GM12878 (cell line): ENCODE measurements around the gene NRXN3. TPM values are rescaled to one million over a fixed set of nuclear protein-coding genes. Genes with fewer than 3 reads are reported as not detected.

Source experiments
- ATAC-seq: fragments of 200-7000 bp; cut with Tn5 transposase; 3 replicates; pipeline ENCODE4 v1.9.1; 2020; ENCODE audit warnings: mild to moderate bottlenecking, moderate library complexity
- BruUV-seq: library from RNA; stranded (reverse); fragments of 400-500 nt; replicated peaks from 2 replicates; lab custom pipeline; 2021; lab: Mats Ljungman, UMichigan
- CTCF ChIA-PET: fragments of 300-600 bp; sonication (Branson Sonifier 250); formaldehyde crosslinking; extraction: SDS; loops from one replicate; lab custom pipeline; 2021; ENCODE audit warnings: inconsistent platforms; lab: Yijun Ruan, JAX
- POLR2A ChIA-PET: fragments of 350-600 bp; formaldehyde crosslinking; extraction: SDS; loops from one replicate; lab custom pipeline; 2021; ENCODE audit warnings: inconsistent platforms; lab: Charles Lee
- RAD21 ChIA-PET: fragments of 300-600 bp; sonication (Branson Sonifier 250); formaldehyde crosslinking; loops from one replicate; lab custom pipeline; 2023; ENCODE audit warnings: antibody characterized with exemption; ENCODE audit not compliant: unreplicated experiment; lab: Charles Lee
- SMC1A ChIA-PET: fragments of 300-600 bp; sonication (Branson Sonifier 250); formaldehyde crosslinking; loops from one replicate; lab custom pipeline; 2023; ENCODE audit not compliant: unreplicated experiment, uncharacterized antibody; lab: Charles Lee
- DNase-seq: peaks from one replicate; pipeline ENCODE4 v3.0.0-alpha.2; 2011; ENCODE audit warnings: low read depth, low spot score
- FAIRE-seq: peaks from 3 replicates; lab custom pipeline; 2011; peaks lifted over from hg19 to GRCh38; lab: Jason Lieb, UNC
- H2AFZ ChIP-seq: 2 replicates; pipeline ENCODE4 v1.6.0; 2011; ENCODE audit warnings: low read depth, low read length, control low read depth; ENCODE audit not compliant: control insufficient read depth
- H3K27ac ChIP-seq: 2 replicates; pipeline ENCODE4 v1.5.1; 2011; ENCODE audit warnings: control low read depth; ENCODE audit not compliant: control insufficient read depth, insufficient read depth
- H3K27me3 ChIP-seq, 2 experiments: replicated peaks in 1 of 2; 2 replicates each; pipeline versions ENCODE4 v1.6.0 to v1.6.1; 2011; ENCODE audit warnings: low read length in 1 of 2; ENCODE audit not compliant: control insufficient read depth in 2 of 2, insufficient read depth in 2 of 2
- H3K36me3 ChIP-seq, 2 experiments: 2 replicates each; pipeline ENCODE4 v1.5.1; 2011; ENCODE audit warnings: low read length in 1 of 2; ENCODE audit not compliant: control insufficient read depth in 2 of 2, insufficient read depth in 2 of 2
- H3K4me1 ChIP-seq: 2 replicates; pipeline ENCODE4 v1.6.1; 2011; ENCODE audit warnings: mild to moderate bottlenecking, low read length, moderate library complexity, mixed read lengths; ENCODE audit not compliant: control insufficient read depth, insufficient read depth
- H3K4me2 ChIP-seq: 2 replicates; pipeline ENCODE4 v1.6.0; 2011; ENCODE audit warnings: control low read depth; ENCODE audit not compliant: control insufficient read depth, insufficient read depth
- H3K4me3 ChIP-seq: fragments of 200-600 bp; sonication (generic); 2 replicates; pipeline ENCODE4 v1.5.1; 2016
- H3K79me2 ChIP-seq: 2 replicates; pipeline ENCODE4 v1.6.0; 2011; ENCODE audit warnings: low read length; ENCODE audit not compliant: control insufficient read depth, insufficient read depth
- H3K9ac ChIP-seq: 2 replicates; pipeline ENCODE4 v1.8.0; 2011; ENCODE audit warnings: low read length, control low read depth, mixed read lengths; ENCODE audit not compliant: control insufficient read depth, insufficient read depth
- H3K9me3 ChIP-seq: replicated peaks from 3 replicates; pipeline ENCODE4 v1.5.1; 2011; ENCODE audit warnings: mild to moderate bottlenecking, low read length; ENCODE audit not compliant: control insufficient read depth, insufficient read depth
- H4K20me1 ChIP-seq: 2 replicates; pipeline ENCODE4 v1.6.0; 2011; ENCODE audit not compliant: control insufficient read depth, insufficient read depth
- ASH2L ChIP-seq: fragments of 300-600, 200-600 bp; sonication (generic); IDR thresholded peaks from 2 replicates; pipeline ENCODE4 v1.6.1; 2017; ENCODE audit warnings: low read depth, mild to moderate bottlenecking, borderline replicate concordance
- ATF3 ChIP-seq: IDR thresholded peaks from 2 replicates; pipeline ENCODE4 v1.6.1; 2011; ENCODE audit warnings: low read depth, mild to moderate bottlenecking, low read length, moderate library complexity, borderline replicate concordance; ENCODE audit errors: extremely low read depth
- BHLHE40 ChIP-seq, 2 experiments: fragments of 450-650 bp in 1 of 2; IDR thresholded peaks; 2 replicates each; pipeline ENCODE4 v1.6.1; 2011 to 2017; ENCODE audit warnings: low read depth in 2 of 2, borderline replicate concordance in 1 of 2, improper control_type of control experiment in 1 of 2, low read length in 1 of 2, mild to moderate bottlenecking in 1 of 2
- CBX3 ChIP-seq: fragments of 200-600 bp; sonication (generic); IDR thresholded peaks from 2 replicates; pipeline ENCODE4 v1.6.1; 2016; ENCODE audit warnings: low read depth, borderline replicate concordance
- CHD4 ChIP-seq: fragments of 200-600 bp; sonication (generic); IDR thresholded peaks from 2 replicates; pipeline ENCODE4 v1.6.1; 2016; ENCODE audit warnings: mild to moderate bottlenecking
- JUND ChIP-seq: IDR thresholded peaks from 2 replicates; pipeline ENCODE4 v1.6.1; 2012; ENCODE audit warnings: low read depth, mild to moderate bottlenecking, low read length, improper control_type of control experiment, moderate library complexity
- MXI1 ChIP-seq: fragments of 150-350 bp; IDR thresholded peaks from 2 replicates; pipeline ENCODE4 v1.6.1; 2011; ENCODE audit warnings: low read depth, mild to moderate bottlenecking, inconsistent platforms, low read length, improper control_type of control experiment
- PAX5 ChIP-seq: IDR thresholded peaks from 2 replicates; pipeline ENCODE4 v1.6.1; 2011; ENCODE audit warnings: low read depth, low read length, borderline replicate concordance
- TBL1XR1 ChIP-seq: IDR thresholded peaks from 2 replicates; pipeline ENCODE4 v1.6.1; 2012; ENCODE audit warnings: low read depth, low read length, improper control_type of control experiment
- TCF12 ChIP-seq: IDR thresholded peaks from 2 replicates; pipeline ENCODE4 v1.6.1; 2011; ENCODE audit warnings: low read depth, mild to moderate bottlenecking, low read length
- USF1 ChIP-seq: IDR thresholded peaks from 2 replicates; pipeline ENCODE4 v1.6.1; 2011; ENCODE audit warnings: borderline replicate concordance, low read depth, mild to moderate bottlenecking, moderate library complexity, mixed read lengths, low read length; ENCODE audit not compliant: insufficient read depth; ENCODE audit errors: extremely low read length
- WGBS: methylation state at CpG from one replicate; pipeline ENCODE4 v1.1.6; 2016; ENCODE audit warnings: low lambda C conversion rate; ENCODE audit not compliant: insufficient replicate concordance, insufficient coverage; ENCODE audit errors: missing lambda C conversion rate; 5-methylcytosine and 5-hydroxymethylcytosine counted together
- in situ Hi-C: fragments of 300-500 bp; cut with MboI; formaldehyde crosslinking; loops from 9 replicates; pipeline ENCODE4 v1.14.3; 2018; ENCODE audit warnings: mixed read lengths
- intact Hi-C: fragments of 100-400 bp; cut with micrococcal nuclease; formaldehyde crosslinking; loops from one replicate; pipeline ENCODE4 v1.14.2; 2022; ENCODE audit not compliant: unreplicated experiment
- polyA plus RNA-seq, 11 experiments: library from polyadenylated mRNA; depleted of rRNA in 4 of 11; unstranded in 6 of 11; stranded (reverse) in 5 of 11; fragments of >200 nt; fragmentation: Nextera tagmentation in 4 of 11; fragmentation: Illumina TruSeq in 1 of 11; extraction: Ambion mirVana in 4 of 11; extraction: Trizol in 1 of 11; gene quantifications; 1 replicate in 1 of 11; 2 replicates in 10 of 11; pipeline versions ENCODE4 v1.2.1 to v1.2.3, GENCODE V29; 2011 to 2016; ENCODE audit warnings: inconsistent platforms in 2 of 11, missing spikeins in 2 of 11, low read depth in 1 of 11
- total RNA-seq, 4 experiments: library from RNA; depleted of rRNA in 3 of 4; stranded (reverse); fragments of >200 nt in 3 of 4; fragmentation: Illumina TruSeq in 1 of 4; extraction: Trizol in 1 of 4; gene quantifications; 2 replicates each; pipeline versions ENCODE4 v1.2.1 to v1.2.3, GENCODE V29; 2013 to 2021
- TF ChIP-seq, protein P1 (sequence below): fragments of 450-650 bp; formaldehyde crosslinking; IDR thresholded peaks from 2 replicates; pipeline ENCODE4 v1.4.0; 2020; ENCODE audit warnings: mild to moderate bottlenecking, moderate library complexity
- TF ChIP-seq, protein P2 (sequence below): IDR thresholded peaks from 2 replicates; pipeline ENCODE4 v1.6.1; 2012; ENCODE audit warnings: mild to moderate bottlenecking, low read depth, low read length
- TF ChIP-seq, protein P3 (sequence below): IDR thresholded peaks from 2 replicates; pipeline ENCODE4 v1.6.1; 2012; ENCODE audit warnings: low read depth, low read length, improper control_type of control experiment

The NRXN3 gene
- total and polyA plus RNA-seq, 10 of the 15 experiments (the other 5 are each of a cell fraction or from before 2014, with no cell fraction given) = 0.52 to 3.3 (median 1.4) TPM

GRCh38 chr14:79278286-79278797, 1108.2 kb downstream of the NRXN3 start:
- H3K27ac ChIP-seq = no peak overlapping the region
- in situ Hi-C loops = no loop called here
- H3K9ac ChIP-seq = no peak overlapping the region
- BruUV-seq = no TSS peak
- no peaks in the 10 kb centered on the region for H3K4me1 ChIP-seq
- 19% methylated on average over 17 of the region's 18 CpGs for WGBS
- POLR2A ChIA-PET = no interaction called here
- CTCF ChIA-PET = no interaction called here
- no peak overlapping the region for H2AFZ ChIP-seq
- no peak overlapping the region for H3K4me2 ChIP-seq
- no peak for DNase-seq
- intact Hi-C loops = no loop called here
- no peaks in the 10 kb centered on the region; the same call in 2 of the 3 replicates for H3K9me3 ChIP-seq
- no peak for ATAC-seq
- H3K27me3 ChIP-seq = no peaks in the 10 kb centered on the region
- H4K20me1 ChIP-seq = no peaks in the 10 kb centered on the region
- no peak overlapping the region for H3K4me3 ChIP-seq
- SMC1A ChIA-PET = no interaction called here
- TF ChIP-seq, protein P1, sequence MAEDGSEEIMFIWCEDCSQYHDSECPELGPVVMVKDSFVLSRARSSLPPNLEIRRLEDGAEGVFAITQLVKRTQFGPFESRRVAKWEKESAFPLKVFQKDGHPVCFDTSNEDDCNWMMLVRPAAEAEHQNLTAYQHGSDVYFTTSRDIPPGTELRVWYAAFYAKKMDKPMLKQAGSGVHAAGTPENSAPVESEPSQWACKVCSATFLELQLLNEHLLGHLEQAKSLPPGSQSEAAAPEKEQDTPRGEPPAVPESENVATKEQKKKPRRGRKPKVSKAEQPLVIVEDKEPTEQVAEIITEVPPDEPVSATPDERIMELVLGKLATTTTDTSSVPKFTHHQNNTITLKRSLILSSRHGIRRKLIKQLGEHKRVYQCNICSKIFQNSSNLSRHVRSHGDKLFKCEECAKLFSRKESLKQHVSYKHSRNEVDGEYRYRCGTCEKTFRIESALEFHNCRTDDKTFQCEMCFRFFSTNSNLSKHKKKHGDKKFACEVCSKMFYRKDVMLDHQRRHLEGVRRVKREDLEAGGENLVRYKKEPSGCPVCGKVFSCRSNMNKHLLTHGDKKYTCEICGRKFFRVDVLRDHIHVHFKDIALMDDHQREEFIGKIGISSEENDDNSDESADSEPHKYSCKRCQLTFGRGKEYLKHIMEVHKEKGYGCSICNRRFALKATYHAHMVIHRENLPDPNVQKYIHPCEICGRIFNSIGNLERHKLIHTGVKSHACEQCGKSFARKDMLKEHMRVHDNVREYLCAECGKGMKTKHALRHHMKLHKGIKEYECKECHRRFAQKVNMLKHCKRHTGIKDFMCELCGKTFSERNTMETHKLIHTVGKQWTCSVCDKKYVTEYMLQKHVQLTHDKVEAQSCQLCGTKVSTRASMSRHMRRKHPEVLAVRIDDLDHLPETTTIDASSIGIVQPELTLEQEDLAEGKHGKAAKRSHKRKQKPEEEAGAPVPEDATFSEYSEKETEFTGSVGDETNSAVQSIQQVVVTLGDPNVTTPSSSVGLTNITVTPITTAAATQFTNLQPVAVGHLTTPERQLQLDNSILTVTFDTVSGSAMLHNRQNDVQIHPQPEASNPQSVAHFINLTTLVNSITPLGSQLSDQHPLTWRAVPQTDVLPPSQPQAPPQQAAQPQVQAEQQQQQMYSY (CRISPR knock-in tag) = no peak
- TF ChIP-seq TBL1XR1 = no peak
- no peak for TF ChIP-seq PAX5
- TF ChIP-seq JUND = no peak
- no peak for TF ChIP-seq ATF3
- TF ChIP-seq TCF12 = no peak
- no peak for TF ChIP-seq MXI1
- no peak for TF ChIP-seq BHLHE40 (IDR thresholded peaks at IDR 0.05; ENCODE audit: borderline replicate concordance in 1 of 2, low read depth in 2 of 2, low read length in 1 of 2)
- TF ChIP-seq CBX3 = no peak
- no peak for TF ChIP-seq USF1
- TF ChIP-seq, protein P2, sequence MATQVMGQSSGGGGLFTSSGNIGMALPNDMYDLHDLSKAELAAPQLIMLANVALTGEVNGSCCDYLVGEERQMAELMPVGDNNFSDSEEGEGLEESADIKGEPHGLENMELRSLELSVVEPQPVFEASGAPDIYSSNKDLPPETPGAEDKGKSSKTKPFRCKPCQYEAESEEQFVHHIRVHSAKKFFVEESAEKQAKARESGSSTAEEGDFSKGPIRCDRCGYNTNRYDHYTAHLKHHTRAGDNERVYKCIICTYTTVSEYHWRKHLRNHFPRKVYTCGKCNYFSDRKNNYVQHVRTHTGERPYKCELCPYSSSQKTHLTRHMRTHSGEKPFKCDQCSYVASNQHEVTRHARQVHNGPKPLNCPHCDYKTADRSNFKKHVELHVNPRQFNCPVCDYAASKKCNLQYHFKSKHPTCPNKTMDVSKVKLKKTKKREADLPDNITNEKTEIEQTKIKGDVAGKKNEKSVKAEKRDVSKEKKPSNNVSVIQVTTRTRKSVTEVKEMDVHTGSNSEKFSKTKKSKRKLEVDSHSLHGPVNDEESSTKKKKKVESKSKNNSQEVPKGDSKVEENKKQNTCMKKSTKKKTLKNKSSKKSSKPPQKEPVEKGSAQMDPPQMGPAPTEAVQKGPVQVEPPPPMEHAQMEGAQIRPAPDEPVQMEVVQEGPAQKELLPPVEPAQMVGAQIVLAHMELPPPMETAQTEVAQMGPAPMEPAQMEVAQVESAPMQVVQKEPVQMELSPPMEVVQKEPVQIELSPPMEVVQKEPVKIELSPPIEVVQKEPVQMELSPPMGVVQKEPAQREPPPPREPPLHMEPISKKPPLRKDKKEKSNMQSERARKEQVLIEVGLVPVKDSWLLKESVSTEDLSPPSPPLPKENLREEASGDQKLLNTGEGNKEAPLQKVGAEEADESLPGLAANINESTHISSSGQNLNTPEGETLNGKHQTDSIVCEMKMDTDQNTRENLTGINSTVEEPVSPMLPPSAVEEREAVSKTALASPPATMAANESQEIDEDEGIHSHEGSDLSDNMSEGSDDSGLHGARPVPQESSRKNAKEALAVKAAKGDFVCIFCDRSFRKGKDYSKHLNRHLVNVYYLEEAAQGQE = no peak
- TF ChIP-seq ASH2L = no peak
- TF ChIP-seq, protein P3, sequence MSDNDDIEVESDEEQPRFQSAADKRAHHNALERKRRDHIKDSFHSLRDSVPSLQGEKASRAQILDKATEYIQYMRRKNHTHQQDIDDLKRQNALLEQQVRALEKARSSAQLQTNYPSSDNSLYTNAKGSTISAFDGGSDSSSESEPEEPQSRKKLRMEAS = no peak
- no peak for TF ChIP-seq CHD4
- RAD21 ChIA-PET = no interaction called here
- H3K79me2 ChIP-seq = no peaks in the 10 kb centered on the region
- no peaks in the 10 kb centered on the region for H3K36me3 ChIP-seq
- FAIRE-seq = no peak
